ENCODE results near the gene FAF1. TPM values are rescaled to one million over a fixed set of nuclear protein-coding genes. Genes with fewer than 3 reads are reported as not detected.

FAF1 gene
- total and polyA plus RNA-seq, 9 of the 15 experiments (the other 6 are each of a cell fraction or from before 2014, with no cell fraction given): 48.7 to 225 (median 118) TPM

DNA sequence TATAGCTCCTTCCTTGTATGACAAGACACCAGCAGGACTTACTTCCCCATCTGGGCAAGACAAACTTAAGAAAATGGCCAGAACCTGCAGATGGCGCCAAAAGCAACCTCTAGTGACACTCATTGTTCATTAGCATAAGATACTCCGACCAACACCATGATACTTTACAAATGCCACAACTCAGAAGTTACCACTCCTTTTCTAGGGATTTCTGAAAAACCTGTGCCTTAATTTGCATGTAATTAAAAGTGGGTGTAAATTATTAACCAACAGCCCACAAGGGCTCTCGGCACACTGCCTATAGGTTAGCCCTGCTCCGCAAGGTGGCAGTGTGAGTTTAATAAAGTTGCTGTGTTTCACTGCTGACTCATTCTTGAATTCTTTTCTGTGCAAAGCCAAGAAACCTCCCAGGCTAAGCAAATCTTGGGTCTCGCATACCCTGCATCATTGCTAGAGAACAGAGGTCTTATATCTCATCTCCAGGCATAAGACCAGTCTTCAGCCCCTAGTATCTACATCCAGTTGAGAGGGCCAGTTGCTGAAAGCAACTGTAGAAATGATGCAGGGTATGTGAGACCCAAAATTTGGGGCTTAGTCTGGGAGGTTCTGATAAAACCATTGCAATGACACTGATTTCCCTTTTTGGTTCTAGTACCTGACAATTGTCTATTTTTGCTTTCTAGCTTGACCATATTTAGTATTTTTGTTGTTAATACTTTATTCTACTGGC lies 86.4 kb downstream of the FAF1 start (continued):
- no peak for TF ChIP-seq HMGXB4 (CRISPR knock-in tag; IDR thresholded peaks at IDR 0.05)
- TF ChIP-seq NFRKB (IDR thresholded peaks at IDR 0.05; ENCODE audit: low read depth): no peak
- no peak for TF ChIP-seq ZNF589 (CRISPR knock-in tag; IDR thresholded peaks at IDR 0.05; ENCODE audit: low read depth)
- no peak; the same call in 1 of the 2 replicates for TF ChIP-seq TCF7 (IDR thresholded peaks at IDR 0.05; ENCODE audit: borderline replicate concordance)
- no peak for TF ChIP-seq ASH1L (IDR thresholded peaks at IDR 0.05; ENCODE audit: borderline replicate concordance, low read depth, partially characterized antibody)
- no peak for TF ChIP-seq GTF2E2 (tag; IDR thresholded peaks at IDR 0.05)
- TF ChIP-seq TBL1XR1 (IDR thresholded peaks at IDR 0.05; ENCODE audit: low read length in 2 of 2): peak in 1 of 2 experiments; percentile 7; a peak in 1 of 4 replicates
- TF ChIP-seq GTF2A2 (tag; IDR thresholded peaks at IDR 0.05): no peak
- no peak for TF ChIP-seq GATA2 (CRISPR knock-in tag; IDR thresholded peaks at IDR 0.05)
- peak; percentile 80 for TF ChIP-seq TRIM28 (IDR thresholded peaks at IDR 0.05)
- no peak for TF ChIP-seq NFIX (CRISPR knock-in tag; IDR thresholded peaks at IDR 0.05; ENCODE audit: low read depth)
- no peak for TF ChIP-seq ZNF124 (CRISPR knock-in tag; IDR thresholded peaks at IDR 0.05)
- TF ChIP-seq NR3C1 (CRISPR knock-in tag; IDR thresholded peaks at IDR 0.05): no peak
- TF ChIP-seq, protein P1, sequence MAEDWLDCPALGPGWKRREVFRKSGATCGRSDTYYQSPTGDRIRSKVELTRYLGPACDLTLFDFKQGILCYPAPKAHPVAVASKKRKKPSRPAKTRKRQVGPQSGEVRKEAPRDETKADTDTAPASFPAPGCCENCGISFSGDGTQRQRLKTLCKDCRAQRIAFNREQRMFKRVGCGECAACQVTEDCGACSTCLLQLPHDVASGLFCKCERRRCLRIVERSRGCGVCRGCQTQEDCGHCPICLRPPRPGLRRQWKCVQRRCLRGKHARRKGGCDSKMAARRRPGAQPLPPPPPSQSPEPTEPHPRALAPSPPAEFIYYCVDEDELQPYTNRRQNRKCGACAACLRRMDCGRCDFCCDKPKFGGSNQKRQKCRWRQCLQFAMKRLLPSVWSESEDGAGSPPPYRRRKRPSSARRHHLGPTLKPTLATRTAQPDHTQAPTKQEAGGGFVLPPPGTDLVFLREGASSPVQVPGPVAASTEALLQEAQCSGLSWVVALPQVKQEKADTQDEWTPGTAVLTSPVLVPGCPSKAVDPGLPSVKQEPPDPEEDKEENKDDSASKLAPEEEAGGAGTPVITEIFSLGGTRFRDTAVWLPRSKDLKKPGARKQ (CRISPR knock-in tag; IDR thresholded peaks at IDR 0.05): no peak
- TF ChIP-seq TEAD4 (IDR thresholded peaks at IDR 0.05; ENCODE audit: low read length): peak; percentile 54; the same call in 1 of the 2 replicates
- no peak for TF ChIP-seq TEAD4 (CRISPR knock-in tag; IDR thresholded peaks at IDR 0.05; ENCODE audit: borderline replicate concordance)
- TF ChIP-seq MAFF (IDR thresholded peaks at IDR 0.05; ENCODE audit: low read length): peak; percentile 89
- TF ChIP-seq RBM25 (IDR thresholded peaks at IDR 0.05; ENCODE audit: low read depth, low read length, severe bottlenecking): no peak
- no peak for TF ChIP-seq TGIF2 (CRISPR knock-in tag; IDR thresholded peaks at IDR 0.05)
- TF ChIP-seq, protein P2, sequence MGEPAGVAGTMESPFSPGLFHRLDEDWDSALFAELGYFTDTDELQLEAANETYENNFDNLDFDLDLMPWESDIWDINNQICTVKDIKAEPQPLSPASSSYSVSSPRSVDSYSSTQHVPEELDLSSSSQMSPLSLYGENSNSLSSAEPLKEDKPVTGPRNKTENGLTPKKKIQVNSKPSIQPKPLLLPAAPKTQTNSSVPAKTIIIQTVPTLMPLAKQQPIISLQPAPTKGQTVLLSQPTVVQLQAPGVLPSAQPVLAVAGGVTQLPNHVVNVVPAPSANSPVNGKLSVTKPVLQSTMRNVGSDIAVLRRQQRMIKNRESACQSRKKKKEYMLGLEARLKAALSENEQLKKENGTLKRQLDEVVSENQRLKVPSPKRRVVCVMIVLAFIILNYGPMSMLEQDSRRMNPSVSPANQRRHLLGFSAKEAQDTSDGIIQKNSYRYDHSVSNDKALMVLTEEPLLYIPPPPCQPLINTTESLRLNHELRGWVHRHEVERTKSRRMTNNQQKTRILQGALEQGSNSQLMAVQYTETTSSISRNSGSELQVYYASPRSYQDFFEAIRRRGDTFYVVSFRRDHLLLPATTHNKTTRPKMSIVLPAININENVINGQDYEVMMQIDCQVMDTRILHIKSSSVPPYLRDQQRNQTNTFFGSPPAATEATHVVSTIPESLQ (CRISPR knock-in tag; IDR thresholded peaks at IDR 0.05): no peak
- no peak for TF ChIP-seq SMAD3 (CRISPR knock-in tag; conservative IDR thresholded peaks at IDR 0.05)
- TF ChIP-seq CCAR2 (IDR thresholded peaks at IDR 0.05; ENCODE audit: low read depth, low read length): no peak
- TF ChIP-seq THRAP3 (IDR thresholded peaks at IDR 0.05; ENCODE audit: borderline replicate concordance): peak; percentile 91; the same call in 1 of the 2 replicates
- TF ChIP-seq HNRNPL (IDR thresholded peaks at IDR 0.05; ENCODE audit: low read depth, low read length): no peak
- no peak for TF ChIP-seq DLX4 (CRISPR knock-in tag; IDR thresholded peaks at IDR 0.05)

All from K562 (cell line).